NCI-H2196 (cell line): ENCODE data around the gene MICAL3.
A peak's percentile ranks its signal among the peaks of the same experiment; 100 is the strongest.
"Not testable (repeated sequence)": the region's sequence is repeated elsewhere in the genome, so short reads cannot be mapped to it uniquely, and the experiment has no call there.

Experiments used
- DNase-seq: peaks from one replicate; lab custom pipeline; 2025; ENCODE audit not compliant: unreplicated experiment; lab: John Stamatoyannopoulos, UW

The MICAL3 gene

GRCh38 chr22:17773606-17774205 is 250.7 kb downstream of the MICAL3 start:
- DNase-seq, result peak; percentile 53

GRCh38 chr22:17772958-17773605 is 251.3 kb downstream of the MICAL3 start:
- DNase-seq, result no peak

GRCh38 chr22:17772249-17772957 is 252.0 kb downstream of the MICAL3 start:
- no peak for DNase-seq

- DNase-seq, result no peak
These were observed 253.9 kb downstream of the MICAL3 start for GRCh38 chr22:17770180-17771077.

GRCh38 chr22:17769716-17770082 is 254.7 kb downstream of the MICAL3 start:
- DNase-seq, result no peak

GRCh38 chr22:17769013-17769715 is 255.2 kb downstream of the MICAL3 start:
- DNase-seq, result no peak

GRCh38 chr22:17767233-17768065 is 256.9 kb downstream of the MICAL3 start:
- DNase-seq, result no peak

GRCh38 chr22:17764852-17765251 is 259.5 kb downstream of the MICAL3 start:
- DNase-seq, result not testable (repeated sequence)

- no peak for DNase-seq
These were observed 260.3 kb downstream of the MICAL3 start for GRCh38 chr22:17764036-17764435.

- DNase-seq, result not testable (repeated sequence)
These were observed 260.9 kb downstream of the MICAL3 start for GRCh38 chr22:17763442-17763841.

GRCh38 chr22:17761138-17761488 is 263.2 kb downstream of the MICAL3 start:
- DNase-seq, result no peak

GRCh38 chr22:17754233-17754925 is 270.0 kb downstream of the MICAL3 start:
- DNase-seq, result no peak

GRCh38 chr22:17753401-17753989 is 270.9 kb downstream of the MICAL3 start:
- no peak for DNase-seq

- DNase-seq, result no peak
These were observed 272.8 kb downstream of the MICAL3 start for GRCh38 chr22:17751596-17751995.

- DNase-seq, result no peak
These were observed 274.6 kb downstream of the MICAL3 start for GRCh38 chr22:17749605-17750395.

- no peak for DNase-seq
These were observed 275.6 kb downstream of the MICAL3 start for GRCh38 chr22:17748555-17749353.

GRCh38 chr22:17746916-17747315 is 277.4 kb downstream of the MICAL3 start:
- DNase-seq, result no peak
